AG08396 (cell line): ENCODE results near the gene ZNF462.
"Not testable (repeated sequence)": the region's sequence is repeated elsewhere in the genome, so short reads cannot be mapped to it uniquely, and the experiment has no call there.

Experiments used
- DNase-seq: peaks from one replicate; pipeline ENCODE4 v3.0.0; 2012; ENCODE audit warnings: low spot score, mixed read lengths

ZNF462 gene, protein sequence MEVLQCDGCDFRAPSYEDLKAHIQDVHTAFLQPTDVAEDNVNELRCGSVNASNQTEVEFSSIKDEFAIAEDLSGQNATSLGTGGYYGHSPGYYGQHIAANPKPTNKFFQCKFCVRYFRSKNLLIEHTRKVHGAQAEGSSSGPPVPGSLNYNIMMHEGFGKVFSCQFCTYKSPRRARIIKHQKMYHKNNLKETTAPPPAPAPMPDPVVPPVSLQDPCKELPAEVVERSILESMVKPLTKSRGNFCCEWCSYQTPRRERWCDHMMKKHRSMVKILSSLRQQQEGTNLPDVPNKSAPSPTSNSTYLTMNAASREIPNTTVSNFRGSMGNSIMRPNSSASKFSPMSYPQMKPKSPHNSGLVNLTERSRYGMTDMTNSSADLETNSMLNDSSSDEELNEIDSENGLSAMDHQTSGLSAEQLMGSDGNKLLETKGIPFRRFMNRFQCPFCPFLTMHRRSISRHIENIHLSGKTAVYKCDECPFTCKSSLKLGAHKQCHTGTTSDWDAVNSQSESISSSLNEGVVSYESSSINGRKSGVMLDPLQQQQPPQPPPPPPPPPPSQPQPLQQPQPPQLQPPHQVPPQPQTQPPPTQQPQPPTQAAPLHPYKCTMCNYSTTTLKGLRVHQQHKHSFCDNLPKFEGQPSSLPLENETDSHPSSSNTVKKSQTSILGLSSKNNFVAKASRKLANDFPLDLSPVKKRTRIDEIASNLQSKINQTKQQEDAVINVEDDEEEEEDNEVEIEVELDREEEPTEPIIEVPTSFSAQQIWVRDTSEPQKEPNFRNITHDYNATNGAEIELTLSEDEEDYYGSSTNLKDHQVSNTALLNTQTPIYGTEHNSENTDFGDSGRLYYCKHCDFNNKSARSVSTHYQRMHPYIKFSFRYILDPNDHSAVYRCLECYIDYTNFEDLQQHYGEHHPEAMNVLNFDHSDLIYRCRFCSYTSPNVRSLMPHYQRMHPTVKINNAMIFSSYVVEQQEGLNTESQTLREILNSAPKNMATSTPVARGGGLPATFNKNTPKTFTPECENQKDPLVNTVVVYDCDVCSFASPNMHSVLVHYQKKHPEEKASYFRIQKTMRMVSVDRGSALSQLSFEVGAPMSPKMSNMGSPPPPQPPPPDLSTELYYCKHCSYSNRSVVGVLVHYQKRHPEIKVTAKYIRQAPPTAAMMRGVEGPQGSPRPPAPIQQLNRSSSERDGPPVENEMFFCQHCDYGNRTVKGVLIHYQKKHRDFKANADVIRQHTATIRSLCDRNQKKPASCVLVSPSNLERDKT (N-terminal part only)

DNA sequence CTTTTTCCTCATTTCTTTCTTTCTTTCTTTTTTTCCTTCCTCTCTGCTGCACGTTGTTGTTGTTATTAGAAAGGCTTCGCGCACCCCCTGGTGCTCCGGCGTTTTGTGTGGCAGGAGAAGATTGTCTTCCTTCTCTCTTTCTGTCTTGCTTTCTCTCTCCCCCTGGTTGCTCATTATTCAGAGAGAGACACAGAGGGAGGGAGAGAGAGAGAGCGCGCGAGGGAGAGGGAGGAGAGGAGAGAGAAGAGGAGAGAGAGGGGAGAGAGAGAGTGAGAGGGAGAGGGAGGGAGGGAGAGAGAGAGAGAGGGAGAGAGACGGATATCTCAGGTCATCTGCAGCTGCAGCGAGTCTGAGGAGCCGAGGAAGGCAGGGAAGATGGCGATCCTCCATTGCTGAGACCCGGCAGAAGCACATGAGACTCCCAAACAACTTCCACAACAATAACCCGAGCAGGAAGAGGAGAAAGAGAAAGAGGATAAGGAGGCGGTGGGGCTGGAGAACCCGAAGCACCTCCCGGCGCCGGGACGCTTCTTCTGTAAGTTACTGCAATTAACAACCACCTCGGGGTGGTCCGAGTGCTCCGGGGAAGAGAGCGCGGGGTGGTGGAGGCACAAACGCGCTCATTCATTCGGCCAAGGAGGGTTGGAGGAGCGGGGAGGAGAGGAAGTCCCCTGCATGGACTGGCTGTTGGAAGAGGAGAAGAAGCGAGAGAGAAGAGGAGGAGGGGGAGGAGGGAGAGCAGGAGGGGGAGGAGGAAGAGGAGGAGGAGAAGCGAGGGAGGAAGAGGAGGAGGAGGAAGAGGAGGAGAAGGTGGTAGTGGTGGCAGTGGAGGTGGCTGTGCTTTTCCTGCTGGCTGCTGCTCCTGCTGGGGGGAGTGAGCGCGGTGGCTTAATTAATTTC is at the start of gene ZNF462:
Gene ZNF462, plus strand, starts transcription at position 346 of the 900 bp plus-strand sequence. CDS start 60,218 bp downstream, outside the sequence.
- peak; percentile 49 for DNase-seq

DNA sequence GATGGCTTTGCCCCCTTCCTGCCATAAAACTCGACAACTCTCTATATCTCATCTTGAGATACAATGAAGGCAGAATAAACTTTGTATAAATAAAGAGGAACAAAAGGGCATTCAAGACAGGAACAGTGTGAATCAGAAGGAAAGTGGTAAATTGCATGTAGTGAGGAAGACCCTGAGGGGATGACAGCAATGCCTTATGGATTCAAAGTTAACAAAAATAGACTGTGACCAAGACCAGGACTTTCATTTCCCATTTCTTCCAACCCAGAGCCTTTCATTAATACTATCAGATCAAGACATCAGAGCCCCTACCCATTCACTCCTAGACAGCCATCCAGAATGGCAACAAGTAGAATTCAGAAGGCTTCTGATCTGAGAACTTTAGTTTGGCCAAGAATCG is 46.4 kb upstream of the ZNF462 start:
- DNase-seq = no peak

DNA sequence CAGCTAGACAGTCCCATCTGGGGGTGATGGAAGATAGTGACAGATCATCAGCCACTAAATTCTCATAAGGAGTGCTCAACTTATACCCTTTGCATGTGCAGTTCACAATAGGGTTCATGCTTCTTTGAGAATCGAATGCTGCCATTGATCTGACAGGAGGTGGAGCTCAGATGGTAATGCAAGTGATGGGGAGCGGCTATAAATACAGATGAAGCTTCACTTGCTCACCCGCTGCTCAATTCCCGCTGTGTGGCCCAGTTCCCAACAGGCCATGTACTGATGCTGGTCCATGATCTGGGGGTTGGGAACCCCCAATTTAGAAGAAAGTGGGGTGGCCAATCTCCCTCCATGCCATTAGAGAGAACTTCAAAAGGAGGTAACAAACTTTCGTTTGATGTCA is 44.9 kb upstream of the ZNF462 start:
- DNase-seq = no peak

DNA sequence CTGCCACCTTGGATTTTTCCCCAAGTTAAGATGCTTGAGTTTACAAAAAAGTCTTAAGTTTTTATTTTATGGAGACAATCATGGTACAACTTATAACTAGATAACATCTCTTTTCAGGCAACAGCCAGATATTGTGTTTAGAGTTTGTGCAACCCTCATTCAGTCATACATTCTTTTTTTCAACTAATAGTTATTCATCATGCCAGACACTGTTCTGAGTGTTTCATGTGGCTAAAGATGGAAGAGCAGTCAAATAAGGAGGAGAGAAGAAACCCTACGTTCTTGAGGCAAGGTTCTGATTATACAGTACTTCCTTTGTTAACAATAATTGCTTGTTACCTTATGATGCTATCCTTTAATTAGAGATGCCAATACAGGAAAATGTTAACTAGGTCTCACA is 42.1 kb upstream of the ZNF462 start:
- no peak for DNase-seq

DNA sequence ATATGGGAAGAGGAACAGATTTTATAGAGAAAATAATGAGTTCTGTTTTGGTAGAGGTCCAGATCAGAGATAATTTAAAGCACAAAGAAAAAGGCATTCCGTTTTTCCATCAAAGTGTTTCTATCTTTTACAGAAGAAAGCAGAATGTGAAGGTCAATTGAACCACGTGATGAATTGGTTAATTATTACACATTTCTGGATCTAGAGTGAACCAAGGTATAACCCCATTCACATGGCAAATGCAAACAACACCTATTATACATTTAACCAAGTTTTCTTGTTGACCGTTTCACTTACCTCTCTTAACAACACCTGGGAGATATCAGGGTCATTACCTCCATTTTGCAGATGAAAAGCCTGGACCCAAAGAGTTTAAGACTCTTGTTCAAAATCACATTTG is 34.9 kb upstream of the ZNF462 start:
- no peak for DNase-seq

DNA sequence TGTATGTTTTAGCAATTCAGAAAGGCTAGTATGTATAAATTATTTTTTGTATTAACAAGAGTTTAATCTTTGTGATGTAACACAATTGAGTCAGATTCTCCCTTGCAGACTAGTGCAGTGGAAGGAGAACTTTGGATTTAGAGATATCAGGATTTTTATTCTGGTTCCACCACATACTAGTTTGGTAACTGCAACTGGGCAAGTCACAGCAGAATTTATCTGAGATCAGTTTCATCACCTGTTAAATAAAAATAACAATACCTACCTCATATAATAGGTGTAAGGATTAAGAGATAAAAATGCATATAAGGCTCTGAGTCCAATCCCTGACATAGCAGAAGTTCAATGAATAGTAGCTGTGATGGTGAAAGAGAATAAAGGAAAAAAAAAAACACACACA is 34.0 kb upstream of the ZNF462 start:
- DNase-seq = no peak

DNA sequence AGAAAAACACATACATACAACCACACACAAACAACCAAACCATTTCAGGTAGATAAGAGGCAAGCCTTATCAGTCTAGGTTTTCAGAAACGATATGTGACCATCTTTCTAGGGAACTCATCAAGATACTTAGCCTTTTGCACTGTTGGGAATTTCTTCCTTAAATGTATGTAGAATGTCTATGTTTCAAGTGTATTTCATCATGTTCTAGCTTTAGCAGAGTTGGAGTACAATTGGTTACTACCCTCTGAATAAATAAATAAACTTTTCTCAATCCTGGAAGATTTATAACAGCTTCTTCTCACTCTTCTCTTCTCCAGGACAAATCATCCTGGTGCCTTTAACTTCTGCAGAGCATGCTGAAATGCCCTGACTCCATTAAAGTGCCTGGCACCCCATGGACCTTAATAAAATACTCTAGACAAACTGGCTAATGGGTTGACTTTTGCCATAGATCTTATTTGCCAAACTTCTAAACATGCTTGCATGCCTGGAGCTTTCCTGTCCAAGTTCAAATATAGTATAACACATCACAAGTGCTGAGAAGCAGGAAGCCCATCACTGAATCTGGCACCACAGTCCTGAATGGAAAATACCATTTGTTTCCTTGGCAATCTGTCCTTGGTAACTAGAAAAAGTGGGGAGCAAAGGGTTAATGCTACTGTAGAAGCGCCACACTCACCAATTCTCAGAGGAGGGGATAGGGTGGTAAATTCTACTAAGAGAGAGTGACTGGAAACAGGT is 33.1 kb upstream of the ZNF462 start:
- no peak for DNase-seq

DNA sequence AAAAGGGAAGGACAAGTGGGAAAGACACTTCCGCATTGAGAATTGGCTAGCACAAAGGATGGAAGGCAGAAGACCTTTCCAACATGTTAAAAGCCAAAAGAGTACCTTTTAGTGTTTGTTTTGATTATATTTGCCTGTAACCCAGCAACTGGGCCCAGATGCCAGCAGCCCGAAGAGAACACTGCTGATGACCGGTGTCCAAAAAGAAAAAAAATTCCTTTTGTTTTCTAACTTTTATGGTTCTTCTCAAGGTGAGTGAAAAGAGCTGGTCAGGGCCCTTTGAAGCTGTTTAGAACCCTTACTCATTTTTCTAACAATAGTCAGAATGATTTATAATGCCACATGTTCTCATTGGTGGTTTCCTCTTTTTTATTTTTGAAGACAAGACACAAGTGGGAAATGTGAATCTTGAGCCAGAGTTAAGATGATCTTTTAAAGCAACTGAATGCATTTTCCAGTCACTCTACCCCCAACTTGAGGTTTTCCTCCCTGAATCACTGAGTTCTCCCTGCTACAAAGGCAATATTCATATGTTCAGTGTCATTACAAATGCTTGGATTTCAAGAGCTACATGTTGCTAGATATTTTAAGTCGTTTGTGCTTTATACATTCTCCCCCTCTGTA is 32.3 kb upstream of the ZNF462 start:
- DNase-seq = no peak

DNA sequence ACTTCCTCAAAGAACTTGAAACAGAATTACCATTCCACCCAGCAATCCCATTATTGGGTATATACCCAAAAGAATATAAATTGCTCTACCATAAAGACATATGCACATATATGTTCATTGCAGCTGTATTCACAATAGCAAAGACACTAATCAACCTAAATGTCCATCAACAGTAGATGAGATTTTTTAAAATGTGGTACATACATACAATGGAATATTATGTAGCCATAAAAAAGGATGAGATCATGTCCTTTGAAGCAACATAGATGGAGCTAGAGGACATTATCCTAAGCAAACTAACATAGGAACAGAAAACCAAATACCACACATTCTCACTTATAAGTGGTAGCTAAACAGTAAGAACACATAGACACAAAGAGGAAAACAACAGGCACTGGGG is 28.1 kb upstream of the ZNF462 start:
- DNase-seq = no peak

DNA sequence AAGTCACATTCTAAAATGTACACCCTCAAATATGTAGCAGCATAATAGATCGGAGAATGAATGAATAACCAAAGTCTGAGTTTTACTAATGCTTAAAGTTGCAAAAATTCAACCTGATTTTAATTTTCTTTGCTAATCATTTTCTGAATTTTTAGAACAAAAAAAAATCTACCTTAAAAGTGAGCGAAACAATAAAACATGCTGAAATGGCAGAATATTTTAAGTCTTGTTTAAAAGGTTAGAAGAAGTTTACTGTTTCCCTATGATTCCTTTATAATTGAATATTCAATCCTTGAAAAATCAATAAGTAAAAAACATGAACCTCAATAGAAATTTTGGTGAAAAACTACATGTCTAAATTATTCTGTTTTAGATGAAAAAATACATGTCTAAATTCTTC is 27.1 kb upstream of the ZNF462 start:
- DNase-seq = no peak

DNA sequence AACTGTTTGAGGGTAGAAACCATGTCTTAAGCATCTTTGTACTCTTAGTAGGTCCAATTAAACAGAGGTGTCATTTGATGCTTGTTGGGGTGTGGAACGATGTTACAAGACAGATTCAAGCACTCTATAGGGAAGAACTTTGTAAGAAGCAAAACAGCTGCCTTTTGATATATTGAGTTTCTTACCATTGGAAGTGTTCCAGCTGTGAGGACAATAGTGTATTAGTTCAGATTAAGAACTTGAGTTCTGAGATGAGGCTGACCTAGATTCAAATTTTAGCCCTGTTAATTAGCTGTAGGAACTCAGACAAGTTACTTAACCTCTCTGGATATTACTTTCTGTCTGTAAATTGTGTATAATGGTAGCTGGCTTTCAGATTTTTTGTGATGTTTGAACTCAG is 19.6 kb upstream of the ZNF462 start:
- no peak for DNase-seq

DNA sequence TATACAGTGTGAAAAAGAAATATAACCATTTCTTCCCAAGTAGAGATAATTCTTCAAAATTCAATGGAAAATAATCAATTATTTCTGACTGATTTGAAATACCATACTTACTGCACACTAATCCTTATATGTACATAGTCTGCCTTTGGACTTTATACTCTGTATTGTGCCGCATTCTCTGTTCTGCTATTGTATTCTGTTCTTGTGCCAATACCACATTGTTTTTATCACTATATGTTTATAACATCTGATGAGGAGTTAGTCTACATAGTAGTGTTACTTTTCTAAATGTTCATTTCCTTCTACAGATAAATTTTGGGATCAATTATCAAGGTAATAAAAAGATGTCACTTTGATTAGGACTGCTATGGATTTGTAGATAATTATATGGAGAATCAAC is 16.7 kb upstream of the ZNF462 start:
- DNase-seq = no peak

DNA sequence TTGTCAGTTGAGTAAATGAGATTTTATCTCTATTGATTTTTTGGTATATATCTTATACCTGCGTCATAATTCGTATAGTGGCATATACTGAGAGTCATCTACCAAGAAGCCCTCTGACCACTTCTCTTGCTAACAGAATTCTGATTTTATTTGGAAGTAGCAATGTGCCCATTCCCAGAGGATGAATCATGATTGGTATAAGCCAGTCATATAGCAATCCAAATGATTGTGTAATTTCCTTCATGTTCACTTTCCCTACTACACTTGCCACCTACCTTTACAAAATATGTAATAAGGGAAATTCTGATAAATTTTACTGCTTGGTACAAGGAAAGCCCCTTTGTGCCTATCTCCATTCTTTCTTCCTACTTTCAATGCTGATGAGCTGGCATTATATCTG is 16.1 kb upstream of the ZNF462 start:
- DNase-seq = no peak

DNA sequence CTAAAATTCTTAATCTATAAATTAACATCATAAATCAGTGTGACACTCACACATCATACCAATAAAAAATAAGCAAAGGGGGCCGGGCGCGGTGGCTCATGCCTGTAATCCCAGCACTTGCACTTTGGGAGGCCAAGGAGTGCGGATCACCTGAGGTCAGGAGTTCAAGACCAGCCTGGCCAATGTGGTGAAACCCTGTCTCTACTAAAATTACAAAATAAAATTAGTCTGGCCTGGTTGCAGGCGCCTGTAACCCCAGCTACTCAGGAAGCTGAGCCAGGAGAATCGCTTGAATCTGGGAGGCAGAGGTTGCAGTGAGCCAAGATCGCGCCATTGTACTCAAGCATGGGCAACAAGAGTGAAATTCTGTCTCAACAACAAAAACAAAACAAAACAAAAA is 11.3 kb upstream of the ZNF462 start:
- not testable (repeated sequence) for DNase-seq

DNA sequence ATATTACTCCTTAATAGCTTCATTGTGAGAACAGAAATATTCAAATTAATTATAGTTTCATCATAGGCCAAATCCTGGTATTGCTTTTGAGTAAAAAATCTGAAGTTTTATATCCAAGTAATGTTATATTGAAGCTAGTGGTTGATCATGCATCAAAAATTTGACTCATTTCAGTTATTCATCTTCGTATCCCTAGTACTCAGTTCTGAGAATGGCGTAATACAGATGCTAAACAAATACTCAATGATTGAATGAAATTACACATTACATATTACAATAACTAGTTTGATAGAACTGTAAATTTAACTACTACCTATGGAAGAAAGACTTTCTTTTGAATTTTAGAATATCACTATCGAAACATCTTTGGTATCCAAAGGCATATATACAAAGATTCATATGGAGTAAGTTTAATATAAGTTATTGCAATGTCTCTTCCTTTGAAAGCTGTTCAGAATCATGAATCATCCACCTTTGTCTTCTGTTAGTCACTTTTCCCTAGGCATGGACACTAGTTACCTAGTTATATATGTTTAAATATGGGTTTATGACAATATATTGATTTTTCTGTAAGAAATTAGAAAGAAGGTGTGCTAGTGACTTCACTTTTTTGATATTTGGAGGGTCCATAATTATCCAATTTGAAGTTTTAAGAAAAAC is 5.0 kb upstream of the ZNF462 start:
- no peak for DNase-seq

DNA sequence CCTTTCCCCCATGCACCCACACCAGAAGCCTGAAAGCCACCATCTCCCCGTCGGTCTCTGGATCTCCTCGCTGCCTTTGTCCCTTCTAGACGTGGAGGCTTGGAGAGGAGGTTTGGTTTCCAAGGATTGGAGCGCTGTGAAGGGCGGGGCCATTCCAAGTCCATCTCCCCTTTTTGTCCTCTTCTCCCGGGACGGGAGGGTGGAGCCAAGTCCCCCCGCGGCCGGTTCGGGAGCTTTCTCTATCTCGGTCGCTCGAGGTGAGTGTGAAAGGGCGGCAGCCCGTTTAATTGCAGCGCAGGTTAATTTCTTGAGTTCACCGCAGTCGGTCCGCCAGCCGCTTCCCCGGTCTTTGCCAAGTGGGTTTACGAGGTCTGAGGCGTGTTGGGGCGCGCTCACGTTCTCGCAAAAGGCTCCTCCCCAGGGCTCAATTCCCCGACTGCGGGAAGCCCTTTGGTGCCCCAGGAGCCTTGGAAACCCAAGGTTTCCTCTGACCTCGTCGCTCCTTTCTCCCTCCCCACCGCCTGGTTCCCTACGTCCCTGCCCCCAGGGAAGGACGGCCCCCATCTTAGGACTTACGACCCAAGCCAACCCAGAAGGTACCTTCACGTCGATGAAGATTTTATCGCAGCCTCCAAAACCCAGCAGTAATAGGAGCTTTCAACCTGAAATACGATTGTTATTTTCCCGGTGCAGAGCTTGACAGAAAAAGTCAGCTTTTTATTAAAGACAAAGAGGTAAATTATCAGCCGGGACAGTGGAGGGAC is 2.8 kb upstream of the ZNF462 start:
- peak; percentile 13 for DNase-seq

DNA sequence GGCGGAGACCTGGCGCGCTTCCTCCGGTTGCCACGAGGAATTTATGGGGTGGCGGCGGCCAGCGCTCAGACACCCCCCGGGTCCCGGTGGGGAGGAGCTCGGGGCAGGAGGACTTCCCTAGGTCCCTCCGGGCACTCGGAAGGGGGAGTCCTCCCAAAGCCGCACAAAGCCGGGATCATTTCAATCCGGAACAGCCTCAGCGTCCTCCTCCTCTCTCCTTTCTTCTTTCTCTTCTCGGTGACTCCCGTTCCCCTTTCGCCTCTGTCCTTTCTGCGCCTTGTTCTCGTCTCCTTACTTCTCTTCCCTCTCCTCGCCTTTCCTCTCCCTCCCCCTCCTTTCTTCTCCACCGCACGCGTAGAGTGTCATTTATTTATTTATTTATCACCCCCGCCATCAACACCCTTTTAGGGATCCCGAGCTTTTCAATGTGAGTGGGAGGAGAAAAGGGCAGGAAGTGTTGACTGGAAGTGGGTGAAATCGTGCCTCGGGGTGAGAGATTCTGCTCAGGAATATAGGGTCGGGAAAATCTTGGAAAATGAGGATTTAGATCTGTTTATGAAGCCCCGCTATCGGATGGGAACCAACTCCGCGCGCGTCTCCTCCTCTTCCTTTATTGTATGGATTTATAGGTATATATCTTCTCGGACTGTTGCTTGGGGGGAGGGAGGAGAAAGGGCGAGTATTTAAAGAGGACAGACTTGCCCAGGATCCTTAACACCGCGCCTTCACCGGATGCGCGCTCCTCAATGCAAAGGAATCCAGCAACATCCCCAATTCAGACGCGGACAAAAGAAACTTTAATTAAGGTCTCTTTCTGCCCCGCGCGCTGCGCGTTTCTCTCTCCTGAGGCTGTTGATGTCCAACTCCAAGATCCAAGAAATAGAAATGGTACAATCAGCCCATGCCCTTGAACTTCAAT is 2.0 kb upstream of the ZNF462 start:
- DNase-seq = peak; percentile 19

DNA sequence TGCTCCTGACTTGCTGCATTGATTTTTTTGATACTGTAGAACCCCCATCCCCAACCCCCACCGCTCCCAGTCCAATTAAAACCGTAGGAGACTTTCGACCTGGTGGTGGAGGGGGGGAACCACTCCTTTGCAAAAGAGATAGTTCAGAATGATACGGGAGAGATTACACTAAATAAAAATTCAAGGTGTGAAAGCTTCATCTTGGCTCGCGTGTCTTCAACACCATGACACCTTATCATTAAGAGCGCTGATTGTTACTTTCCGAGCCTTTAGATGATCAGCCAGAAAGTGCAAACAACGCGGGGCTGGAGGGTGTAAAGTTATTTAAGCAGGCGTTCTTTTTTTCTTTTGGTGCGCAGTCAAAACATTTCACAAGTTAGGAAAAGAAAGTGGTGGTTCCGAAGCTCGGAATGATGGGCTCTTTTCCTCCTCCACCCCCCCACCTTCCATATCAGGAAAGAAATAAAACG is 1.3 kb upstream of the ZNF462 start:
- no peak for DNase-seq
